ENCODE results near the gene UNC119.

- TF ChIP-seq YY1 (IDR thresholded peaks at IDR 0.05; ENCODE audit: insufficient read depth, insufficient read length) (no peak), SUZ12 (IDR thresholded peaks at IDR 0.05; ENCODE audit: extremely low read depth, insufficient read depth, insufficient read length) (no peak)
These were observed 29.2 kb downstream of the UNC119 start for GRCh38 chr17:28523186-28523585.
